IMR-90 (cell line): ENCODE measurements around the gene PIN1.

Experiments used
- CEBPB ChIP-seq: IDR thresholded peaks from 2 replicates; pipeline ENCODE4 v1.6.1; 2012; ENCODE audit warnings: low read depth, low read length, improper control_type of control experiment
- MXI1 ChIP-seq: IDR thresholded peaks from 2 replicates; pipeline ENCODE4 v1.6.1; 2012; ENCODE audit warnings: low read depth, mild to moderate bottlenecking, low read length, moderate library complexity, borderline replicate concordance
- POLR2A ChIP-seq: IDR thresholded peaks from 2 replicates; pipeline ENCODE4 v1.6.1; 2012; ENCODE audit warnings: mild to moderate bottlenecking, low read depth, low read length
- RCOR1 ChIP-seq: IDR thresholded peaks from 2 replicates; pipeline ENCODE4 v1.6.1; 2012; ENCODE audit warnings: mild to moderate bottlenecking, low read length, improper control_type of control experiment; ENCODE audit not compliant: insufficient replicate concordance
- TF ChIP-seq, protein P1 (sequence below): conservative IDR thresholded peaks from 2 replicates; pipeline ENCODE4 v1.5.1; 2012; ENCODE audit warnings: mild to moderate bottlenecking, low read depth, low read length, improper control_type of control experiment

- TF ChIP-seq, protein P1, sequence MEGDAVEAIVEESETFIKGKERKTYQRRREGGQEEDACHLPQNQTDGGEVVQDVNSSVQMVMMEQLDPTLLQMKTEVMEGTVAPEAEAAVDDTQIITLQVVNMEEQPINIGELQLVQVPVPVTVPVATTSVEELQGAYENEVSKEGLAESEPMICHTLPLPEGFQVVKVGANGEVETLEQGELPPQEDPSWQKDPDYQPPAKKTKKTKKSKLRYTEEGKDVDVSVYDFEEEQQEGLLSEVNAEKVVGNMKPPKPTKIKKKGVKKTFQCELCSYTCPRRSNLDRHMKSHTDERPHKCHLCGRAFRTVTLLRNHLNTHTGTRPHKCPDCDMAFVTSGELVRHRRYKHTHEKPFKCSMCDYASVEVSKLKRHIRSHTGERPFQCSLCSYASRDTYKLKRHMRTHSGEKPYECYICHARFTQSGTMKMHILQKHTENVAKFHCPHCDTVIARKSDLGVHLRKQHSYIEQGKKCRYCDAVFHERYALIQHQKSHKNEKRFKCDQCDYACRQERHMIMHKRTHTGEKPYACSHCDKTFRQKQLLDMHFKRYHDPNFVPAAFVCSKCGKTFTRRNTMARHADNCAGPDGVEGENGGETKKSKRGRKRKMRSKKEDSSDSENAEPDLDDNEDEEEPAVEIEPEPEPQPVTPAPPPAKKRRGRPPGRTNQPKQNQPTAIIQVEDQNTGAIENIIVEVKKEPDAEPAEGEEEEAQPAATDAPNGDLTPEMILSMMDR, result no peak
- TF ChIP-seq CEBPB, result no peak
- TF ChIP-seq RCOR1, result no peak
- no peak for TF ChIP-seq MXI1
- TF ChIP-seq POLR2A, result no peak
Measured at GRCh38 chr19:9848762-9849161, 13.6 kb downstream of the PIN1 start.
